Measurements from ENCODE around the gene DNAH6.
"Not testable (repeated sequence)": the region's sequence is repeated elsewhere in the genome, so short reads cannot be mapped to it uniquely, and the experiment has no call there.

The DNAH6 gene

GRCh38 chr2:84511024-84511423 is 5.3 kb upstream of the DNAH6 start:
- DNase-seq (ENCODE audit: low read depth), result not testable (repeated sequence)

DNA sequence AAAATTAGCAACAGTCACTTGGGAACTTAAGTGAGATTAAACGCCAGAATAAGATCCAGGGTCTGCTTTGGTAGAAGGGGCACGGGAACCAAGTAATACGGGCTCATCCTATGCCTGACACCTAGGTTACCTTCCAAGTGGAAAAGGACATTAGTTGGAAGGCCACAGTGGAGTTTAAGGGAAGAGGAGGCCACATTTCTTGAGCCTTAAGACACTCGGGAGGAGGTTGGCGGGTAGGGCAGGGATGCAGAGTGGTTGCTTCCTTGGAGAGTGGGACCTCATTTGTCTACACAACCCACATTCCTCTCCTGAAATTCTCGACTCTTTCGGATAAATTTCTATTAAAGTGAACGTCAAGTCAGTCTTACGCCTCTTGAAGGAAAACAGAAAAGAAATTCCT is 510 bp upstream of the DNAH6 start:
- DNase-seq (ENCODE audit: low read depth), result no peak

- no peak for DNase-seq (ENCODE audit: low read depth)
Observed at GRCh38 chr2:84519332-84519957, 3.1 kb downstream of the DNAH6 start.

- DNase-seq (ENCODE audit: low read depth), result no peak
Observed at GRCh38 chr2:84526562-84526961, 10.3 kb downstream of the DNAH6 start.

GRCh38 chr2:84527137-84528129 is 11.1 kb downstream of the DNAH6 start:
- no peak for DNase-seq (ENCODE audit: low read depth)

DNA sequence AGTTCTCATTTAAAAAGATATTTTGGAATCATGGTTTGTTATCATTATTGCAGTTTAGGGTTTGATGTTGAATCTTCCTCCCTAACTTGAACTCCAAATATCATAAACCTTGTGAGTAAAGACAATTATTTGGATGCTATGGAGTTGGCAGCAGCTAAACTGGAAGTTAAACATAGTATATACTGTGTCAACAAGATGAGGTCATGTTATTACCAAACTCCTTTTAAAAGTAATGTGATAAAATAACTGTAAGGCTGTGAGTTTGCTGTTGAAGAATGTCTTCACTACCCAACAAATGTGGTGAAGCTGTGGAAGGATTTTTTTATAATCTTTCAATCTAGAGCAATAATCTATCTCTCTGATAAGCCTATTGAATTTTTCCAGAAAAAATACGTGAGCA is 16.0 kb downstream of the DNAH6 start:
- no peak for DNase-seq (ENCODE audit: low read depth)

DNA sequence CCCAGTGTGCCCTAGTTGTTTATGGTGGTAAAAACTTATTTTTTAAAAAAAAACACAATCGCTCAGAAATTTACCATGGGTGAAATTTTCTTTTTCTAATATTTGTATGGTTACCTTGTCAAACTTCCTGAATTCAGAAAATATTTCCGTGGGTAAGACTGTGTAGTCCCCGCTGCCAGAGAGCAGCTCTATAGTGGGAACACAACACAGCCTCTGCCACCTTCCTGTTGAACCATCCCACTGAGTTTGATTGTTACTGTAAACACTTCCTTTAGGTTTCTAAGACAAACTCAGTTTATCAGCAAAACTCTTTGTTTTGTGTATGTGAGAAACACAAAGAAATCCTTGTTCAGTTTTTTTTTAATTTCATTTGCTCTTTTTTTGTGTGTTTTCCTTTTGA is 17.9 kb downstream of the DNAH6 start:
- DNase-seq (ENCODE audit: low read depth), result no peak

DNA sequence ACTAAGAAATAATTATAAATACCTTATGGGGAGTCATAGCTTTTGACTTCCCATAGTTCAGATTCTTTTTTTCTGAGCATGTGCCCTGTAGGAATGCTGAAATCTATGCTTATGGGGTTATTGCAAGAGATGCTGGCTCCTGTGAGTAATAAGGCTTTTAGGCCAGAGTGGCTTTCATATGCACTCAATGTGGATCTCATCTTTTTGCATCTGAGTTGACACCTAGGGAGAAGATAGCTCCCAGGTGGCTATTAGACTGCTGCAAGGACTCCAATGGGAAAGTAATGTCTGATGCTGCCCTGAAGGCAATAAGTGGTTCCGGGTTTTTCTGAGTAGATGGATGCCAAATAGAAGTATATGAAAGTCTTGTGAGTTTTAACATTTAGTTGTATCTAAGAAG is 21.0 kb downstream of the DNAH6 start:
- DNase-seq (ENCODE audit: low read depth), result no peak

- no peak for DNase-seq (ENCODE audit: low read depth)
Observed at GRCh38 chr2:84539729-84540128, 23.4 kb downstream of the DNAH6 start.

GRCh38 chr2:84545005-84545404 is 28.7 kb downstream of the DNAH6 start:
- no peak for DNase-seq (ENCODE audit: low read depth)

GRCh38 chr2:84546551-84546950 is 30.3 kb downstream of the DNAH6 start:
- no peak for DNase-seq (ENCODE audit: low read depth)

DNA sequence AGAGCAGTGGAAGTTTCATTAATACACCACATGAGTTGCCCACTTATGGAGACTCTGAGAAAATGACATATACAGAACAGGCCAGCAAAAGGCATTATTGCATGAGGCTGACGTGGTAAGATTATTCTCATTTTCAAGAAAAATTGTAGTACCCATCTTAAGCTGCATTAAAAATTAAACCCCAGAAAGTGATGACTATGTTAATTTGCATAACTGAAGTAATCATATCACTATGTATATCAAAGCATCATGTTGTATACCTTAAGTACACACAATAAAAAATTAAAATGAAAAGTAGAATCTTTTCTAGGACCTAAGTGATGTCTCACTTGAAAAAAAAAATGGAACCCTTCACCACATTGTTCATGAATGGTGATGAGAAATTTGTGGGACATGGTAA is 32.0 kb downstream of the DNAH6 start:
- DNase-seq (ENCODE audit: low read depth), result no peak

GRCh38 chr2:84550916-84551315 is 34.6 kb downstream of the DNAH6 start:
- no peak for DNase-seq (ENCODE audit: low read depth)

DNA sequence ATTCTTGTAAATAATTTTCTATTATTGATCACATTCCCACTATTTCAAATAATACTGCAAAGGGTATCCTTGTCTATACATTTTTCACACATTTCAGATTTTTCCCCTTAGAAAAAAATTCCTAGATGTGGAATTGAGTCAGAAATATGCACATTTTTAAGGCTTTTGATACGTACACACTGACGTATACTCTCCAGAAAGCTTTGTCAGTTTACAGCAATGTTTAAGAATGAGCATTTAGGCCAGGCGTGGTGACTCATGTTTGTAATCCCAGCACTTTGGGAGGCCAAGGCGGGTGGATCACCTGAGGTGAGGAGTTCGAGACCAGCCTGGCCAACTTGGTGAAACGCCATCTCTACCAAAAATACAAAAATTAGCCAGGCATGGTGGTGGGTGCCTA is 35.2 kb downstream of the DNAH6 start:
- not testable (repeated sequence) for DNase-seq (ENCODE audit: low read depth)

- no peak for DNase-seq (ENCODE audit: low read depth)
Observed at GRCh38 chr2:84556190-84556589, 39.9 kb downstream of the DNAH6 start.

- no peak for DNase-seq (ENCODE audit: low read depth)
Observed at GRCh38 chr2:84559838-84560237, 43.5 kb downstream of the DNAH6 start.

GRCh38 chr2:84579661-84580060 is 63.4 kb downstream of the DNAH6 start:
- no peak for DNase-seq (ENCODE audit: low read depth)

DNA sequence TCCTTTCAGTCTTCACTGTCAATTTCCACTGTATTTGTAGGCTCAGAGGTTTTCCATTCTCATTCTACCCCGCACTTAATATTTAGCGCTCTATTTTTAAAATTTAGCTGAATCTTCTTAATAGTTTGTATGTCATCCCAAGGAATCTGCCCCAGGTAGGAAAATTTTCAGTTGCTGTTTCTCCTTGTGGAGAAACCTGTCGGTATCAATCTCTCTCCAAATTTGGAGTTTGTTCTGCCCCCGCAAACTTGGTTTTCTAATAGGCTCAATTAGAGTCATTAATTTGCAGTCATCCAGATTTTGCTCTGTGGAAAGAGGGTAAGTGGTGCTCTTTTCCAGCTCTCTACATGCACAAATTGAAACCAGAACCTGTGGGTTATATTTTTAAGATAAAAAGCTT is 87.6 kb downstream of the DNAH6 start:
- DNase-seq (ENCODE audit: low read depth), result no peak

GRCh38 chr2:84613082-84613481 is 96.8 kb downstream of the DNAH6 start:
- no peak for DNase-seq (ENCODE audit: low read depth)

DNA sequence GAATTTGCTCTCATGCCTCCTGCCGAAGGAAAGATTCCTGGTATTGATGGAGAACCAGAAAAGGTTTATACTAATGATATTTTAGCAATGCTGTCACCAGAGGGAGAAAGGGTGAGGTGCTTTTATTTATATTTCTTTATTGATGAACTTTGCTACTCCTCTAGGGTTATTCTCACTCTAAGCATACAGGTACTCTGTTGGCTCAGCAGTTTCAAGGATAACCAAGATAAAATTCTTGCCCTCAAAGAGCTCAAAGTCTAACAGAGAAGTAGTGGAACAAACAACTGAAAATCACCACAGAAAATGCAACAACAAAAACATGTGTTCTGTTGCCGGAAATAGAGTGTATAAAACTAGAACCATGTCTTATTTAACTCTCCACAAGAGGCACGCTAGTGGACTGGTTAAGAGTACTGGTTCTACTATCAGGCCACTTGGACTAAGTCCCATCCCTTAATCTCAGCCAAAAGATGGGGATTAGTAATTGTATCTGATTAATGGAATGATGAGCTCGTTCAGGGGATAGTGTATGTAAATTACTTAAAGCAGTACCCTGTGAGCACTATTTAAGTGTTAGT is 103.6 kb downstream of the DNAH6 start:
- no peak for DNase-seq (ENCODE audit: low read depth)

DNA sequence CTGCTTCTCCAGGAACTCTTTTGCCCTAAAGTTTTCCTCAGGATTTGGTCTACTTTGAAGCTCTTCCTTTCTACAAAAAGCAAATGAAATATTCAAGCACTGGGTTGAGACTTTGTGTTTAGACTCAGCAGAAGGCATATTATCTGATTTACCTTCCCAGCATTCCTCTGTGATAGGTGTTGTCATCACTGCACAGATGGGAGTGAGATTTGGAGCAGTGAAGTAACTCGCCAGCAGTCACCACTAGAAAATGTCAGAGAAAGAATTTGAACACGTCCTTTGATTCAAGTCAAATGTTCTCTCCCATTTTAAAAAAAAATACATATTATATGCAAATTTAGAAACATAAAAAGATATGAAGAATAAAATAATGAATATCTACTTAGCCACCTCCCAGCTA is 112.2 kb downstream of the DNAH6 start:
- DNase-seq (ENCODE audit: low read depth), result no peak

DNA sequence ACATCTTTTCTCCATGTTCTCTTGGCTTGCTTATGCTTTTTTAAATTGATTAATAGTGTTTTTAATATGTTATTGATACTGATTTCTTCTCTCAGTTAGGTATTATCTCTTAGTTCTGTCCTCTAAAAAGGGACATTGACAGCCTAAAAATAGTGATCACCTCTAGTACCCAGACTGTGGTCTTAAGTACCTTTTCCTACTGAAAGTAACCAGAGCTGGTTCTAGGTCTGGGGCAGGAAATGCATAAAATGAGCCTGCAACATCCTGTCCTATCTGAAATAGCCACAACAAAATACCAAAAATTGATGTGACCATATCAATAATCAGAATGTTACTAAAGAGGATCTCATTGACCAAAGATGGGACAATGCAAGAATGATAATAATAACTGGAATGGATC is 113.3 kb downstream of the DNAH6 start:
- no peak for DNase-seq (ENCODE audit: low read depth)

DNA sequence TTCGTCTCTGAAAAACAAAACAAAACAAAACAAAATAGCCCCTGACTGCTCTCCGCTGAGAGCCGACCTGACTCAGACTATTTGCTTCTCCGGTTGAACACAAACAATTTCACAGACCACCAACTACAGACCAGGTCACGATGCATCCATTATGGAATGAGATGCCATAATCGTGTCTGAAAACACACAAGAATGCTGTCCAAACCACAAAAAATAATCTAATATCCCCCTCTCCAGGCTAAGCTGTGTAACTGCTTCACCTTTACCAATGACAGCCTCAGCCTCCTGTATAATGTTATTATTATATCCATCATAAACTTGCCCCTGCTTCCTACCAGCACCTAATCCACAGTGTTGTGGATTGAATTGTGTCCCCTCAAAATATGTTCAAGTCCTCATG is 114.7 kb downstream of the DNAH6 start:
- DNase-seq (ENCODE audit: low read depth), result no peak

Data from activated T-helper 9 cell treated with anti-CD3 and anti-CD28 coated beads, Interleukin-2, amount 50 U/mL, for 16 hours (primary cell).